GM12878 (cell line): Measurements from ENCODE around the gene GRAMD1C.

ENCODE experiments used
- BCLAF1 ChIP-seq: fragments of 450-650 bp; IDR thresholded peaks from 2 replicates; pipeline ENCODE4 v1.6.1; 2017; ENCODE audit warnings: antibody characterized with exemption, mild to moderate bottlenecking, moderate library complexity
- CTCF ChIP-seq, 3 experiments: IDR thresholded peaks in 2 of 3; conservative IDR thresholded peaks in 1 of 3; 2 replicates each; pipeline ENCODE4 v1.5.1; 2011; ENCODE audit warnings: low read depth in 3 of 3, low read length in 3 of 3, mild to moderate bottlenecking in 3 of 3, control low read depth in 2 of 3, moderate library complexity in 2 of 3, inconsistent platforms in 1 of 3, mixed read lengths in 1 of 3; ENCODE audit not compliant: control insufficient read depth in 2 of 3, insufficient read depth in 1 of 3; ENCODE audit errors: extremely low read depth in 1 of 3
- EZH2 ChIP-seq: IDR thresholded peaks from 2 replicates; pipeline ENCODE4 v1.6.1; 2012; ENCODE audit warnings: low read depth, mild to moderate bottlenecking, control low read depth, inconsistent platforms, low read length, borderline replicate concordance; ENCODE audit not compliant: control insufficient read depth
- NRF1 ChIP-seq: conservative IDR thresholded peaks from 2 replicates; pipeline ENCODE4 v1.6.1; 2011; ENCODE audit warnings: mild to moderate bottlenecking, low read depth, low read length, improper control_type of control experiment
- RAD21 ChIP-seq: IDR thresholded peaks from 2 replicates; pipeline ENCODE4 v1.6.1; 2011; ENCODE audit warnings: mild to moderate bottlenecking, low read depth, low read length, moderate library complexity; ENCODE audit not compliant: insufficient read depth
- RFX5 ChIP-seq: IDR thresholded peaks from 2 replicates; pipeline ENCODE4 v1.6.1; 2011; ENCODE audit warnings: low read depth, low read length, improper control_type of control experiment
- SIN3A ChIP-seq: IDR thresholded peaks from 2 replicates; pipeline ENCODE4 v1.6.1; 2012; ENCODE audit warnings: low read depth, low read length, improper control_type of control experiment
- TF ChIP-seq, protein P1 (sequence below): IDR thresholded peaks from 2 replicates; pipeline ENCODE4 v1.6.1; 2012; ENCODE audit warnings: low read depth, low read length, improper control_type of control experiment
- TF ChIP-seq, protein P2 (sequence below): IDR thresholded peaks from 2 replicates; pipeline ENCODE4 v1.6.1; 2011; ENCODE audit warnings: low read depth, low read length, improper control_type of control experiment, borderline replicate concordance

DNA sequence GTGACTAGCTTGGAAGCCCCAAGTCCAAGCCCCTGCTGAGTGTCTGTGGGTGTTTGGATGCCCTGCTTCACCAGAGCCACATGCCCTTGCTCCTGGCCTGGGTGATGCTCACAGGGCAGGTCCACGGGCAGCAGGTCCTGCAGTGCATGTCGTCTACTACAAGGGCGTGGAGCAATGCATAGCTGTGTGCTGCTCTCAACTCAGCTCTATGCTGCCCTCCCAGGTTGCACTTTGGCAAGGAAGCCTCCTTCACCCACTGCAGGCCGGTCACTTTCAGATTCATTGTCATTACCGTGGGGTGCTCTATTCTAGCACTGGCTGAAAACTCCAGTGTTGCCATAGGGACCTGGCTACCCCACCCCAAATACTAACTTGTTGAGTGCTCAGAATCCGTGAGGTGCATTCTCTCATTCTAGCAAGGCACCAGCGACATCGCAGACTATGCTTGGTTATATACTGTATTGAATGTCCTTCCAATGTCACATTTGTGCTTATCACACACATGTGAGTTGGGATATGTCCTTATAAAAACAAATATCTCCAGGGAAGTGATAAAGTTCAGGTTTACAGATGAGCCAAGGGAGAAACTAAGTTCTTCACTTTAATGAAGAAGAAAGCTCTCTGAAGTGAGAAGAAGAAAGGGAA is 51.8 kb downstream of the GRAMD1C start:
- TF ChIP-seq SIN3A, result no peak
- 0 out of 6 replicates have a peak, but pooled peaks of 1 of the 3 experiments have one; percentile 13 for TF ChIP-seq CTCF (IDR thresholded peaks at IDR 0.05 in 2 of 3, conservative IDR thresholded peaks at IDR 0.05 in 1 of 3; ENCODE audit: control insufficient read depth in 2 of 3, extremely low read depth in 1 of 3, insufficient read depth in 1 of 3, low read depth in 3 of 3, low read length in 3 of 3)
- TF ChIP-seq, protein P1, sequence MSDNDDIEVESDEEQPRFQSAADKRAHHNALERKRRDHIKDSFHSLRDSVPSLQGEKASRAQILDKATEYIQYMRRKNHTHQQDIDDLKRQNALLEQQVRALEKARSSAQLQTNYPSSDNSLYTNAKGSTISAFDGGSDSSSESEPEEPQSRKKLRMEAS, result no peak
- TF ChIP-seq EZH2, result no peak
- TF ChIP-seq, protein P2, sequence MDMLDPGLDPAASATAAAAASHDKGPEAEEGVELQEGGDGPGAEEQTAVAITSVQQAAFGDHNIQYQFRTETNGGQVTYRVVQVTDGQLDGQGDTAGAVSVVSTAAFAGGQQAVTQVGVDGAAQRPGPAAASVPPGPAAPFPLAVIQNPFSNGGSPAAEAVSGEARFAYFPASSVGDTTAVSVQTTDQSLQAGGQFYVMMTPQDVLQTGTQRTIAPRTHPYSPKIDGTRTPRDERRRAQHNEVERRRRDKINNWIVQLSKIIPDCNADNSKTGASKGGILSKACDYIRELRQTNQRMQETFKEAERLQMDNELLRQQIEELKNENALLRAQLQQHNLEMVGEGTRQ, result no peak
- no peak for TF ChIP-seq NRF1
- TF ChIP-seq RAD21, result no peak
- no peak for TF ChIP-seq RFX5
- no peak for TF ChIP-seq BCLAF1
